MCF 10A (cell line): Measurements from ENCODE around the gene MT2A. TPM values are rescaled to one million over a fixed set of nuclear protein-coding genes. Genes with fewer than 3 reads are reported as not detected.

ENCODE experiments used
- BruUV-seq: library from RNA; stranded (reverse); fragments of 400-500 nt; replicated peaks from 2 replicates; lab custom pipeline; 2021; lab: Mats Ljungman, UMichigan
- CTCF ChIA-PET: fragments of 300-600 bp; sonication (Branson Sonifier 250); formaldehyde crosslinking; extraction: SDS; loops from one replicate; lab custom pipeline; 2021; ENCODE audit warnings: antibody characterized with exemption, inconsistent platforms; lab: Yijun Ruan, JAX
- POLR2A ChIA-PET: fragments of 300-600, 350-650 bp; sonication (Branson Sonifier 250); formaldehyde crosslinking; extraction: SDS; loops from one replicate; lab custom pipeline; 2020; ENCODE audit warnings: antibody characterized with exemption, inconsistent platforms; lab: Yijun Ruan, JAX
- DNase-seq: peaks from one replicate; pipeline ENCODE4 v3.0.0-alpha.2; 2018; ENCODE audit not compliant: unreplicated experiment
- H3K27ac Mint-ChIP-seq: one replicate; pipeline ENCODE4 v1.8.0; 2022; ENCODE audit warnings: mild to moderate bottlenecking, low read depth, mixed read lengths; ENCODE audit not compliant: unreplicated experiment
- H3K27me3 Mint-ChIP-seq: one replicate; pipeline ENCODE4 v1.8.0; 2022; ENCODE audit warnings: mixed read lengths; ENCODE audit not compliant: insufficient read depth, unreplicated experiment
- H3K36me3 Mint-ChIP-seq: one replicate; pipeline ENCODE4 v1.8.0; 2022; ENCODE audit warnings: mild to moderate bottlenecking, moderate library complexity, mixed read lengths; ENCODE audit not compliant: insufficient read depth, unreplicated experiment
- H3K4me1 Mint-ChIP-seq: one replicate; pipeline ENCODE4 v1.8.0; 2022; ENCODE audit warnings: mixed read lengths; ENCODE audit not compliant: insufficient read depth, unreplicated experiment
- H3K4me3 Mint-ChIP-seq: one replicate; pipeline ENCODE4 v1.8.0; 2022; ENCODE audit warnings: mild to moderate bottlenecking, moderate library complexity, mixed read lengths; ENCODE audit not compliant: unreplicated experiment
- H3K9me3 Mint-ChIP-seq: one replicate; pipeline ENCODE4 v1.8.0; 2022; ENCODE audit warnings: mixed read lengths; ENCODE audit not compliant: unreplicated experiment
- intact Hi-C: fragments of 100-400 bp; cut with micrococcal nuclease; formaldehyde crosslinking; loops from 2 replicates; pipeline ENCODE4 v1.14.1; 2022
- total RNA-seq: library from RNA; stranded (reverse); gene quantifications from 2 replicates; pipeline ENCODE4 v1.2.3, GENCODE V29; 2022
- TF ChIP-seq, protein P1 (sequence below): fragments of 200-600 bp; IDR thresholded peaks from one replicate; pipeline ENCODE4 v1.8.0; 2022; ENCODE audit warnings: antibody characterized with exemption, mild to moderate bottlenecking; ENCODE audit not compliant: unreplicated experiment

MT2A gene
- total RNA-seq, 1 experiment from 2014 or later, result 3,582 TPM

DNA sequence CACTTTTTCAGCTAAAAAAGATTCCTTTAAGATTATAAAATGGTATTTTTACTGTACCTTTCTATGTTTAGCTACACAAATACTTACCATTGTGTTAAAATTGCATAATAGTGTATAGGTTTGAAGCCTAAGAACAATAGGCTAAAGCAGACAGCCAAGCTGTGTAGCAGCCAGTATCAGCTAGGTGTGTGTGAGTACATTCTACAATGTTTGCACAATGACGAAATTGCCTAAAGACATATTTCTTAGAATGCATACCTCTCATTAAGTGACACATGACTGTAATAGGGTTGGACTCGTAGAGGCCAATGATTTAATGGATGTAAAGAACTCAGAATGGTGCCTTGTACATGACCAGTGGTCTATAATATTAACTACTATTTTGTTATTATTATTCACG lies 41.4 kb downstream of the MT2A start:
- ChIA-PET POLR2A (interaction anchor here (0.7 to 1.7 kb wide), 10 partner anchors 8 to 52 kb away, joined by 3 to 7 read pairs (median 5); partner anchors contain the start of genes MT1E, MT1X and MT2A), CTCF (interaction anchor here (0.6 kb wide), 1 partner anchor 127 kb away, joined by 4 read pairs; no protein-coding TSS in a partner anchor)
- BruUV-seq, result no TSS peak
- no peaks in the 10 kb centered on the region for H3K27me3 Mint-ChIP-seq
- H3K4me1 Mint-ChIP-seq, result peaks cover 10% of the 10 kb centered on the region
- no peak overlapping the region for H3K4me3 Mint-ChIP-seq
- no peak overlapping the region for H3K27ac Mint-ChIP-seq
- TF ChIP-seq, protein P1, sequence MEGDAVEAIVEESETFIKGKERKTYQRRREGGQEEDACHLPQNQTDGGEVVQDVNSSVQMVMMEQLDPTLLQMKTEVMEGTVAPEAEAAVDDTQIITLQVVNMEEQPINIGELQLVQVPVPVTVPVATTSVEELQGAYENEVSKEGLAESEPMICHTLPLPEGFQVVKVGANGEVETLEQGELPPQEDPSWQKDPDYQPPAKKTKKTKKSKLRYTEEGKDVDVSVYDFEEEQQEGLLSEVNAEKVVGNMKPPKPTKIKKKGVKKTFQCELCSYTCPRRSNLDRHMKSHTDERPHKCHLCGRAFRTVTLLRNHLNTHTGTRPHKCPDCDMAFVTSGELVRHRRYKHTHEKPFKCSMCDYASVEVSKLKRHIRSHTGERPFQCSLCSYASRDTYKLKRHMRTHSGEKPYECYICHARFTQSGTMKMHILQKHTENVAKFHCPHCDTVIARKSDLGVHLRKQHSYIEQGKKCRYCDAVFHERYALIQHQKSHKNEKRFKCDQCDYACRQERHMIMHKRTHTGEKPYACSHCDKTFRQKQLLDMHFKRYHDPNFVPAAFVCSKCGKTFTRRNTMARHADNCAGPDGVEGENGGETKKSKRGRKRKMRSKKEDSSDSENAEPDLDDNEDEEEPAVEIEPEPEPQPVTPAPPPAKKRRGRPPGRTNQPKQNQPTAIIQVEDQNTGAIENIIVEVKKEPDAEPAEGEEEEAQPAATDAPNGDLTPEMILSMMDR, result no peak
- H3K36me3 Mint-ChIP-seq, result peaks cover 4% of the 10 kb centered on the region
- peak; percentile 90 for DNase-seq
- no peaks in the 10 kb centered on the region for H3K9me3 Mint-ChIP-seq
- intact Hi-C loops, result loop anchor here (2.0 kb wide), 1 partner anchor 51 kb away; no protein-coding TSS in a partner anchor

DNA sequence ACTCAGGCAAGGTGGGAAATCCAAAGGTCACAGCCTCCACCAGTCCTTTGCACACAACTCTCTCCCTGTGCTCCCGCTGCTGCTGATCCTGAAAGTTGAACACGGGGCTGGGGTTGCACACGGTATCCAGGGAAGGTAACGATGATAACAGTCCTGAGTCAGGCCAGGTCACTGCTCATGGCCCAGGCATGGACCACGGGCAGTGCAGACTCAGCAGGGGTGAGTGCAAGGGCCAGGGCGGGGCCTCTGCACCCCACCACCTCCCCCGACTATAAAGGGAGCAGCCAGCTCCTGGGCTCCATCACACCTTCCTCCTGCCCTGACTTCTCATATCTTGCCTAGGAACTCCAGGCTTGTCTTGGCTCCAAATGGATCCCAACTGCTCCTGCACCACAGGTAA lies 43.2 kb downstream of the MT2A start, which contains the start of gene MT1B:
Gene MT1B (plus strand): TSS at position 301 of the 400 bp plus-strand sequence. CDS start 68 bp downstream, at position 369.
- intact Hi-C loops, result loop anchor here (2.0 kb wide), 1 partner anchor 49 kb away; no protein-coding TSS in a partner anchor
- no TSS peak for BruUV-seq
- peaks cover 10% of the 10 kb centered on the region for H3K4me1 Mint-ChIP-seq
- POLR2A ChIA-PET, result interaction anchor here (0.6 to 6.3 kb wide), 2 partner anchors 32 to 43 kb away, joined by 3 to 50 read pairs; partner anchors contain the start of gene MT2A
- H3K27me3 Mint-ChIP-seq, result no peaks in the 10 kb centered on the region
- H3K36me3 Mint-ChIP-seq, result peaks cover 4% of the 10 kb centered on the region
- H3K27ac Mint-ChIP-seq, result peak within 1 kb of the TSS; percentile 46
- H3K9me3 Mint-ChIP-seq, result no peaks in the 10 kb centered on the region
- TF ChIP-seq, protein P1, result no peak
- CTCF ChIA-PET, result interaction anchor here (0.6 to 1.5 kb wide), 2 partner anchors 50 to 243 kb away, joined by 3 to 5 read pairs; no protein-coding TSS in a partner anchor
- no peak within 1 kb of the TSS for H3K4me3 Mint-ChIP-seq
- DNase-seq, result no peak

DNA sequence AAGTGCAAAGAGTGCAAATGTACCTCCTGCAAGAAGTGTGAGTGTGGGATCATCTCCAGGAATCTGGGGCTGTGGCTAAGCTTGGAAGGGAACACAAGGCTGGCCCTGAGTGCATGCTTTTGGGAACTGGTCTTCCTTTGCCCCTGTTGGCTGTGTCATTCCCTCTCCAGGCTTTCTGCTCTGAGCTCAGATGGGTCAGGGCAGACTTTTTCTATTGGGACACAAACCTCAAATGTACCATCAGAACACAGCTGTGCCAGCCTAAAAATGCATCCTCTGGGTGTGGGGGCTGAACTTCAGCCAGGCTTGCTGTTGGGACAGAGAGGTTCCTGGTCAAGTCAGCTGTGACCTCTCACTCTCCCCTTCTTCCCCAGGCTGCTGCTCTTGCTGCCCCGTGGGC lies 44.2 kb downstream of the MT2A start:
- Mint-ChIP-seq H3K4me1 (peaks cover 15% of the 10 kb centered on the region), H3K27me3 (no peaks in the 10 kb centered on the region), H3K9me3 (no peaks in the 10 kb centered on the region), H3K36me3 (peaks cover 4% of the 10 kb centered on the region), H3K4me3 (no peak overlapping the region), H3K27ac (no peak overlapping the region)
- ChIA-PET CTCF (interaction anchor here (0.6 to 1.5 kb wide), 4 partner anchors 9 to 496 kb away, joined by 3 to 5 read pairs (median 4); no protein-coding TSS in a partner anchor), POLR2A (interaction anchor here (0.7 to 6.3 kb wide), 6 partner anchors 8 to 144 kb away, joined by 3 to 60 read pairs (median 4); partner anchors contain the start of genes MT1E and MT2A)
- DNase-seq, result no peak
- no TSS peak for BruUV-seq
- intact Hi-C loops, result no loop called here
- TF ChIP-seq, protein P1, result no peak

DNA sequence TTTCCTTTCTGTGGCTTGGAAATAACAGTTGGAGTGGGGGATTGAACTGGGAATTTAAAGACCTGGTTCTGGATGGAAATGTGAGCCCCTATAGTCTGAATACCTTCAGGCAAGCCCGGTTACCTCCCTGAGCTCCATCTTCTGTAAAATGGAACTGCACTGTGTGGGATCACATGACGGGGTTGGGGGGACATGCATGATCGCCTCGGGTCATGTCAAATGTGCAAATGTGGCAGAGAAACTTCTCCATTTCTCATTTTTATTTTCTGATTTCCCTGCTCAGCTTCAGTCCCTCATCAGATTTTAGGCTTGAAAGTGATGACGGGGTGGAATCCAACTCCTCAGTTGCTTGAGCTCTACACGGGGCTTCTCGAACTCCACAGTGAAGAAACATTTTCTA lies 44.8 kb downstream of the MT2A start:
- no peak overlapping the region for H3K4me3 Mint-ChIP-seq
- CTCF ChIA-PET, result interaction anchor here (0.6 to 1.5 kb wide), 3 partner anchors 10 to 52 kb away, joined by 3 to 5 read pairs (median 3); no protein-coding TSS in a partner anchor

More for the DNA sequence above, 44.8 kb downstream of the MT2A start:
- Mint-ChIP-seq H3K27ac (no peak overlapping the region), H3K9me3 (no peaks in the 10 kb centered on the region), H3K27me3 (no peaks in the 10 kb centered on the region), H3K4me1 (peaks cover 21% of the 10 kb centered on the region), H3K36me3 (peaks cover 4% of the 10 kb centered on the region)
- no peak for DNase-seq
- BruUV-seq, result no TSS peak
- POLR2A ChIA-PET, result interaction anchor here (0.7 to 6.3 kb wide), 6 partner anchors 17 to 145 kb away, joined by 3 to 60 read pairs (median 8); partner anchors contain the start of genes MT1E, MT1X and MT2A
- TF ChIP-seq, protein P1, result no peak
- intact Hi-C loops, result no loop called here
